AG04450 (cell line): ENCODE results near the gene CYTH3. TPM values are rescaled to one million over a fixed set of nuclear protein-coding genes. Genes with fewer than 3 reads are reported as not detected.
"Not testable (repeated sequence)": the region's sequence is repeated elsewhere in the genome, so short reads cannot be mapped to it uniquely, and the experiment has no call there.

Experiments
- CTCF ChIA-PET: fragments of 300-600, 350-600 bp; formaldehyde crosslinking; extraction: SDS; loops from one replicate; lab custom pipeline; 2022; ENCODE audit warnings: antibody characterized with exemption, inconsistent platforms; lab: Charles Lee
- POLR2A ChIA-PET: fragments of 350-600 bp; formaldehyde crosslinking; extraction: SDS; loops from one replicate; lab custom pipeline; 2021; ENCODE audit warnings: antibody characterized with exemption, inconsistent platforms; lab: Yijun Ruan, JAX
- DNase-seq: peaks from one replicate; pipeline ENCODE4 v3.0.0-alpha.2; 2011; ENCODE audit warnings: low read depth, low spot score
- H3K27ac ChIP-seq: one replicate; pipeline ENCODE4 v1.5.1; 2012; ENCODE audit warnings: low read depth, low read length, control low read depth
- H3K27me3 ChIP-seq: one replicate; pipeline ENCODE4 v1.6.0; 2012; ENCODE audit warnings: low read length; ENCODE audit not compliant: control insufficient read depth, insufficient read depth
- H3K4me3 ChIP-seq: 2 replicates; pipeline ENCODE4 v1.5.1; 2011; ENCODE audit warnings: mild to moderate bottlenecking, low read depth, low read length, control low read depth
- H3K9me3 ChIP-seq: 2 replicates; pipeline ENCODE4 v1.5.1; 2012; ENCODE audit warnings: low read length; ENCODE audit not compliant: control insufficient read depth, insufficient read depth
- polyA plus RNA-seq: library from polyadenylated mRNA; depleted of rRNA; stranded (reverse); fragments of >200 nt; gene quantifications from 2 replicates; pipeline ENCODE4 v1.2.3, GENCODE V29; 2011
- TF ChIP-seq, protein P1 (sequence below): IDR thresholded peaks from 2 replicates; pipeline ENCODE4 v1.5.1; 2011; ENCODE audit warnings: low read depth, low read length, control low read depth, inconsistent platforms

CYTH3 gene
- polyA plus RNA-seq, 1 experiment, result 30.2 TPM

DNA sequence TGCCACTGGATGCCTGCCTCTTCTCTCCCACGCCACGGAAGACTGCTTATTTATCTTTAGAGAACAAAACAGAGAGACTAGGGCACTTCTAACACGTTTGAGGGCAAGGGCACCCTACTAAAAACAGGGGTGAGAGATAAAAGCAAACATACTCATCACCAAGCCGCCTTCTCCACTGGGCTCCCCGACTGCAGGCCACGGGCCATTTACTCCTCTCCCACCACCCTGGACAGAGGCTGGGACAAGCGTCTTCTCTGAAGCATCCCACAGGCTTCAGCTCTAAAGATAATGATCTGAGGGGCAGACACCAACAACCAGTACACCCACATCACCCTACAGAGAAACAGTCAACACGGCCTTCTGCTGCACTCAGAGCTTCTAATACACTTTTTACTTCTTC lies 78.7 kb downstream of the CYTH3 start:
- CTCF ChIA-PET, result no interaction called here

DNA sequence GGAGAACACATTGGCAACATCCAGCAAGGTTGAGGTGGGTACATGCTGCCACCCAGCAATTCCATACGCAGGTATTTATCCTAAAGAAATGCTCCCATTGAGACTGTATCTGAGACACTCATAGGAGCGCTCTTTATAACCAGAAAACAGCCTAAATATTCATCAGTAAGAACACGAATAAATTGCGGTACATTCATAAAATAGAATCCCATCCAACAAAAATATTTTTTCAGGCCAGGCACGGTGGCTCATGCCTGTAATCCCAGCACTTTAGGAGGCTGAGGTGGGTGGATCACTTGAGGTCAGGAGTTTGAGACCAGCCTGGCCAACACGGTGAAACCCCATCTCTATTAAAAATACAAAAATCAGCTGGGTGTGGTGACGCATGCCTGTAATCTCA lies 81.9 kb downstream of the CYTH3 start:
- H3K27ac ChIP-seq, DNase-seq, POLR2A ChIA-PET, CTCF ChIA-PET, H3K4me3 ChIP-seq, H3K27me3 ChIP-seq, H3K9me3 ChIP-seq: not testable (repeated sequence)

More for the DNA sequence above, 78.7 kb downstream of the CYTH3 start:
- Histone ChIP-seq H3K4me3 (no peak overlapping the region), H3K9me3 (no peaks in the 10 kb centered on the region), H3K27ac (no peak overlapping the region), H3K27me3 (no peaks in the 10 kb centered on the region)
- TF ChIP-seq, protein P1, sequence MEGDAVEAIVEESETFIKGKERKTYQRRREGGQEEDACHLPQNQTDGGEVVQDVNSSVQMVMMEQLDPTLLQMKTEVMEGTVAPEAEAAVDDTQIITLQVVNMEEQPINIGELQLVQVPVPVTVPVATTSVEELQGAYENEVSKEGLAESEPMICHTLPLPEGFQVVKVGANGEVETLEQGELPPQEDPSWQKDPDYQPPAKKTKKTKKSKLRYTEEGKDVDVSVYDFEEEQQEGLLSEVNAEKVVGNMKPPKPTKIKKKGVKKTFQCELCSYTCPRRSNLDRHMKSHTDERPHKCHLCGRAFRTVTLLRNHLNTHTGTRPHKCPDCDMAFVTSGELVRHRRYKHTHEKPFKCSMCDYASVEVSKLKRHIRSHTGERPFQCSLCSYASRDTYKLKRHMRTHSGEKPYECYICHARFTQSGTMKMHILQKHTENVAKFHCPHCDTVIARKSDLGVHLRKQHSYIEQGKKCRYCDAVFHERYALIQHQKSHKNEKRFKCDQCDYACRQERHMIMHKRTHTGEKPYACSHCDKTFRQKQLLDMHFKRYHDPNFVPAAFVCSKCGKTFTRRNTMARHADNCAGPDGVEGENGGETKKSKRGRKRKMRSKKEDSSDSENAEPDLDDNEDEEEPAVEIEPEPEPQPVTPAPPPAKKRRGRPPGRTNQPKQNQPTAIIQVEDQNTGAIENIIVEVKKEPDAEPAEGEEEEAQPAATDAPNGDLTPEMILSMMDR, result no peak
- POLR2A ChIA-PET, result no interaction called here
- DNase-seq, result no peak

DNA sequence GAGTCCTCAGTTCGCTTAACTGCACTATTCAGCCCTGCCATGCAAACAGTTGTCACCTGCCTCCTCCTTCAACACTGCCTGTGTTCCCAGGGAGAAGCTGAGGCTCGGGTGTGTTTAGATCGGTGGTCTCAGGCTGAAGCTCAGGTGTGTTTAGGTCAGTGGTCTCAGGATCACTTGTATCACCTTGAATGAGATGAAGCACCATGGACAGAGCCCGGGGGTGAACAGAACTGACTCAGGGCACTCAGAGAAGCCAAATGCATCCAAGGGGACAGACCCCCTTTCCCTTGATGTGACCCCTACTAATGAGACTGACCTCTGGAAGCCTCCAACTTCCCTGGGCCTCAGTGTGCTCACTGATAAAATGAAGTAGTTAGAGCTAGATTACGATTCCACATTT lies 84.0 kb downstream of the CYTH3 start:
- TF ChIP-seq, protein P1, result no peak
- Histone ChIP-seq H3K27ac (no peak overlapping the region), H3K4me3 (no peak overlapping the region), H3K9me3 (no peaks in the 10 kb centered on the region), H3K27me3 (no peaks in the 10 kb centered on the region)
- DNase-seq, result no peak
- POLR2A ChIA-PET, result no interaction called here
- CTCF ChIA-PET, result interaction anchor here (1.5 kb wide), 1 partner anchor 28 kb away, joined by 4 read pairs; no protein-coding TSS in a partner anchor

DNA sequence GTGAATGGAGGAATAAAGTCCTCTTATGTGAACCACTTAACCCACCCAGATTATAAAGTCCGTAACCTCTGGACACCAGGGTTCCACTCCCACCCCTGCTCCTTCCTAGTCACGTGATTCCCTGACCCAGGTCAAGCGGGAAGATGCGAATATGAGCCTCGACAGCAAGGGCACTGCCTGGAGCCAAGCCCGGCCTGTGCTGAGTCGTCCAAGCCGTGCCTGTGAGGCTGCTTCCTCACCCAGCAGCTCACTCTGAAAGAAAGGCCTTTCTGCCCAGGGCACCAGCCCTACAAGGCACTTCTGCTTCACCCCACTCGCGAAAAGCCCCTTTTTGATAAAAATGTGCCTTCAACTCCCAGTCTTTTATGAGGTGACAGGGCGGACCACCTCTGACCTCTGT lies 85.8 kb downstream of the CYTH3 start:
- Histone ChIP-seq H3K27ac (no peak overlapping the region), H3K4me3 (no peak overlapping the region), H3K9me3 (no peaks in the 10 kb centered on the region), H3K27me3 (no peaks in the 10 kb centered on the region)
- POLR2A ChIA-PET, result no interaction called here
- CTCF ChIA-PET, result no interaction called here
- DNase-seq, result no peak
- TF ChIP-seq, protein P1, result no peak

DNA sequence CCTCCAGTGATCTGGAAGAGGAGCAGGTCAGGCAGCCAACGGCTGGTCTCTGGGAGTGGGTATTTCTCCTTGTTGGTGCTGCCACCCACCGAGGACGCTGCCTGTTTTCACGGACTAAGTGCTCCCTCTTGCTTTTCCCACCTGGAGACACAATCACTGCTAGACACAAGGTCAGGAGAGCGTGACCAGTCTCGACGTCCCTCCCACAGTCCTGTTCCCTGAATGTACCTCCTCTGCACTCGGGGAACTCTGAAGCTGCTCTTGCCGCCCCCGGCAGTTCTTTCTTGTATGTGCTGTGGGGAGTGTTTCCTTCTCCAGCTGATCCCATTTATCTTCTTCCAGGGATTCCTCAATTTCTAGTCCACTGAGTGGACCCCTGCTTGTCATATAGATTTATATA lies 89.4 kb downstream of the CYTH3 start:
- no peak for DNase-seq
- CTCF ChIA-PET, result no interaction called here
- Histone ChIP-seq H3K4me3 (no peak overlapping the region), H3K27ac (no peak overlapping the region), H3K27me3 (no peaks in the 10 kb centered on the region), H3K9me3 (no peaks in the 10 kb centered on the region)
- TF ChIP-seq, protein P1, result no peak
- POLR2A ChIA-PET, result no interaction called here

DNA sequence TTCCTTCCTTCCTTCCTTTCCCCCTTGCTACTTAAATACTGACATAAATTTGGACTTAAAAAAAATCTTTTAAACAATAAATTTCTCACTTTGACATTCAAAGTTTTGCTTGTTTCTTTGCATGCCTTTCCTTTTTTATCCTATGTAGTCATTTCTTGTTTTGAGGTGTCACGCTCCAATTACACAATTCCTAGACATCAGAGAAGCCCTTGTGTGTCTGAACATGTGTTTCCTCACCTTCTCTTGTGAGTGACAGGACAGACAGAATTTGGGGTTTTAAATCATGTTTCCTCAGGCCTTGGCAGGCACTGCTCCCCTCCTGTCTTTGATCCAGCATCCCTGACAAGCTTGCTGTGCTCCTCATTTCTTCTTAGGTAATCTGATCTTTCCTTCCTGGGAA lies 91.3 kb downstream of the CYTH3 start:
- Histone ChIP-seq H3K27me3 (no peaks in the 10 kb centered on the region), H3K27ac (no peak overlapping the region), H3K9me3 (no peaks in the 10 kb centered on the region), H3K4me3 (no peak overlapping the region)
- TF ChIP-seq, protein P1, result no peak
- ChIA-PET POLR2A (no interaction called here), CTCF (interaction anchor here (0.7 kb wide), 1 partner anchor 142 kb away, joined by 4 read pairs; no protein-coding TSS in a partner anchor)
- no peak for DNase-seq
